Measurements from ENCODE around the gene HS6ST1. TPM values are rescaled to one million over a fixed set of nuclear protein-coding genes. Genes with fewer than 3 reads are reported as not detected.
"Not testable (repeated sequence)": the region's sequence is repeated elsewhere in the genome, so short reads cannot be mapped to it uniquely, and the experiment has no call there.

The HS6ST1 gene
- total RNA-seq, 1 experiment from 2014 or later = 102 TPM

DNA sequence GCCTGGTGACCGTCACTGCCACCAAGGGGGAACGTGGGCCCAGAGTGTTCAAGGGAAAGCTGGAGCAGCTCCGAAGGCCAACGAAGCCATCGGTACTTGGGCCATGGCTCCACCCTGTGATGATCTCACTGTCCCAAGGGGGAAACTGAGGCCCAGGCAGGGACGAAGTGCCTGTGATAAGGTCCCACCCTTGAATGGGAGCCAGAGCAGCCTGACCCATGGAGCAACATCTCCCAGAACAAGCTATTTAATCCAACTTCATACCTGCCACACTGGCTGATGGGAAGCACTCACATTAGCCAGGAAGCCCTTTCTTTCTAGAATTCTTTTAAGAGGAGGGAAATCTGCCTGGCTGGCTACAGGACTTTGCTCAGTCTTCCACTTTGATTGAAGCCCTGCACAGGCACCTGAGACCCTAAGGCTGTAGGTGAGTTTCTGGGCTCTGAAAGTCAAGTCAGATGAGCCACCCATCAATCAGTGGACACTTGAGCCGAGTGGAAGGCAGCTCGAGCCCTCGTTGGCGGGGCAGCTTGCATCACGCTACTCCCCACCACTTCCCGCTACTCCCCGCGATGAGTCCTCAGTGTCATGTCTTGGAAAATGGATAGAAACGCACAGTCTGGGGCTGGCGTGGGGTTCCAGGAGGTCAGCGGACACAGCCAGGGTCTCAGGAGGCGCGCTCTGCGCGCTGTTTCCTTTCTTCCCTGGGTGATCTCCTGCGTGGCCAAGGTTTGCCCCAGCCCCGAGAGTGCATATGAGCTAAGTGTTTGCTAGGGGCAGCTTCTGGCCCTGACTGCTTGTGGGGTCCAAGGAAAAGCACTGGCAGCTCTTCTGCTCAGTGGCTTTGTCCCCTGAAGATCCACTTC is 2.5 kb upstream of the HS6ST1 start:
- Histone ChIP-seq H3K27me3 (ENCODE audit: control insufficient read depth, insufficient read depth, low read length) (peaks cover 16% of the 10 kb centered on the region), H3K4me3 (ENCODE audit: insufficient read depth, low read depth, low read length) (no peak overlapping the region), H3K36me3 (replicated peaks; ENCODE audit: control insufficient read depth, insufficient read depth, low read length) (no peaks in the 10 kb centered on the region; the same call in 1 of the 2 replicates)
- DNase-seq = peak; percentile 63

DNA sequence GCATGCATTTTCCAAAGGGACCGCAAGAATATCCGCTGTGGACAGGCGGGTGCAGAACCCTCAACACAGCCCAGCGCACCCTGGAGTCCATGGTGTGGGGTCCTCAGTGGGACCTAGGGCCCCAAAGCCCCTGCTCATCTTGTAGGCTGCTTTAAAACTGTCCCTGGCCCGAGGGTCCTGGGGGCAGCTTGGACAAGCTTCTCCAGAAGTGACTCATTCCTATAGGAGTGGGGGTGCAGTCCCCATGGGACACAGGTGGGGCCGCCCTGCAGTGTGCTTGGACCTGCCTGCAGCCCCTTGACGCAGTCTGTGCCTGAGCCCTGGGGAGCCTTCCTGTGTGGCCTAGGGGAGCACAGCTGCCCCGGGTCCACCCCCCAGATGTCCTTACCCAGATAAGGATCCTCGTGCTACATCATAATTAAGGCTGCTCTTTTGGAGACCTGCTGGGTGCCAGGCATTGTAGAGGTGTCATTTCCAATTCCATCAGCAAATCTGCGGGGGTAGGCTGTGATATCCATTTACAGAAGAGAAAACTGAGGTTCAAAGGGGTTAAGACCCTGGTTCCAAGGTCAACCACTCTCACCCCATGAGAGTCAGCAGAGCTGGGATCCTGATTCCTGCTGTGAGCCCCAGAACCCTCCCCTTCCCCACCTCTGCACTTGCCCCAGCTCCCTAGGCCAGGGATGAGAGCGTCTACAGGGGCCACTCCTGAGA is 1.7 kb upstream of the HS6ST1 start:
- Histone ChIP-seq H3K36me3 (replicated peaks; ENCODE audit: control insufficient read depth, insufficient read depth, low read length) (no peaks in the 10 kb centered on the region; the same call in none of the 2 replicates), H3K4me3 (ENCODE audit: insufficient read depth, low read depth, low read length) (no peak overlapping the region), H3K27me3 (ENCODE audit: control insufficient read depth, insufficient read depth, low read length) (peaks cover 16% of the 10 kb centered on the region)
- peak; percentile 65 for DNase-seq

DNA sequence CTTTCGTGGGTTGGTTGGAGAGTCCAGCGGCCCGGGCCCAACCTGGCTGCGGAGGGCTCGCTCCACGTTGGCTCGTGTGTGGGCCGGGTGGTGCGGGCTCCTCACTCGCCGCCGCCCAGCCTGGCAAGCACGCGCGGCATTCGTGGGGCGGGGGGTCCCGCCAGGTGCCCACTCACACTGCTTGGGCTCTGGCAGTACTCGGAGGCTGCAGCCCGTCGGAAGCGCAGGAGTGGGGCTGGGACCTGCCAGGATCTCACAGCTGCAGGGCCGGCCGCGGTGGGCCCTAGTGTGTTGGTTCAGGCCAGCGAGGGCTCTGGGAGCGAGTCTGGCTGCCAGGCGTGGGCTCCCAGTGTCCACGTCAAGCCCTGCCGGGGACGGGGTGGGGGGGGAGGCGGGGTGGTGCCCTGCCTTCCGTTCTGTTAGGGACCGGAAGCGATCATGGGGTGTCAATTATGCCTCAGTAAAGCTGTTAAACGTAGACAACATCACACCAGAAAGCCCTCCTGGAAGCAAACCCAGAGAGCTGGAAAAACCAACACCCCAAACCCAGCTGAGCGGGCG is 1.0 kb upstream of the HS6ST1 start:
- Histone ChIP-seq H3K4me3 (ENCODE audit: insufficient read depth, low read depth, low read length) (no peak overlapping the region; the same call in 1 of the 2 replicates), H3K27me3 (ENCODE audit: control insufficient read depth, insufficient read depth, low read length) (peaks cover 16% of the 10 kb centered on the region), H3K36me3 (replicated peaks; ENCODE audit: control insufficient read depth, insufficient read depth, low read length) (no peaks in the 10 kb centered on the region; the same call in none of the 2 replicates)
- peak; percentile 76 for DNase-seq

DNA sequence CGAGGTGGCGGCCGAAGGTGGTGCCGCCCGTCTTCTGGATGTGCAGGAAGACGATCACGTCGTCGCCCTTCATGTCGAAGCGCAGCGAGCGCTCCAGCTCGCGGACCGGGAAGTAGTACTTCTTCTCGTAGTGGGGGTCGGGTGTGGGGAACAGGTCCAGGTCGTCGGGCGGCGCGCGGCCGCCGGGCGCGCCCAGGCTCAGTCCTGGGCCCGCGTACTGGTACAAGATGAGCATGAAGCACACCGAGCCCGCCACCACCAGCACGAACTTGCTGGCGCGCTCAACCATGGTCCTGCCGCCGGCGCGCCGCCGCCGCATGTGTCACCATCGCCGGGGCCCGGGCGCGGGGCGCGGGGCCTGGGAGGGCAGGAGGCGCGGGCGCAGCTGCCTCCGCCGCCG is 423 bp downstream of the HS6ST1 start:
- H3K36me3 ChIP-seq (replicated peaks; ENCODE audit: control insufficient read depth, insufficient read depth, low read length) = not testable (repeated sequence)
- H3K27me3 ChIP-seq (ENCODE audit: control insufficient read depth, insufficient read depth, low read length) = peaks cover 16% of the 10 kb centered on the region
- DNase-seq = peak; percentile 45
- H3K4me3 ChIP-seq (ENCODE audit: insufficient read depth, low read depth, low read length) = peak overlapping the region; percentile 49

DNA sequence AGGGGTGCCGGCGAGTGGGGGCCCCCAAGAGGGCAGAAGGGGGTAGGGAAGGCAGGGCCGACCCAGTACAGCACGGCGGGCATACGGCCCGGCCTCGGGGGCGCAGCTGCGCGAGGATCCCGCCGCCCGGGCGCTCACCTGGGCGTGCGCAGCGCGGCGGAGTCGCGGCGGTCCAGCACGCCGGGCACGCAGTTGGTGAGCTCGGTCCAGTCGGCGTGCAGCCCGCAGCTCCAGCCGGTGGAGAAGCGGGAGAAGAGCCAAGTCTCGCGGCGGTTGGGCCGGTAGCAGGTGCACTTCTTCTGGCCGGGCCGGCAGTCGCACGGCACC is 806 bp downstream of the HS6ST1 start:
- DNase-seq; H3K36me3 ChIP-seq (replicated peaks; ENCODE audit: control insufficient read depth, insufficient read depth, low read length): not testable (repeated sequence)
- Histone ChIP-seq H3K27me3 (ENCODE audit: control insufficient read depth, insufficient read depth, low read length) (peaks cover 16% of the 10 kb centered on the region), H3K4me3 (ENCODE audit: insufficient read depth, low read depth, low read length) (peak overlapping the region; percentile 75)

DNA sequence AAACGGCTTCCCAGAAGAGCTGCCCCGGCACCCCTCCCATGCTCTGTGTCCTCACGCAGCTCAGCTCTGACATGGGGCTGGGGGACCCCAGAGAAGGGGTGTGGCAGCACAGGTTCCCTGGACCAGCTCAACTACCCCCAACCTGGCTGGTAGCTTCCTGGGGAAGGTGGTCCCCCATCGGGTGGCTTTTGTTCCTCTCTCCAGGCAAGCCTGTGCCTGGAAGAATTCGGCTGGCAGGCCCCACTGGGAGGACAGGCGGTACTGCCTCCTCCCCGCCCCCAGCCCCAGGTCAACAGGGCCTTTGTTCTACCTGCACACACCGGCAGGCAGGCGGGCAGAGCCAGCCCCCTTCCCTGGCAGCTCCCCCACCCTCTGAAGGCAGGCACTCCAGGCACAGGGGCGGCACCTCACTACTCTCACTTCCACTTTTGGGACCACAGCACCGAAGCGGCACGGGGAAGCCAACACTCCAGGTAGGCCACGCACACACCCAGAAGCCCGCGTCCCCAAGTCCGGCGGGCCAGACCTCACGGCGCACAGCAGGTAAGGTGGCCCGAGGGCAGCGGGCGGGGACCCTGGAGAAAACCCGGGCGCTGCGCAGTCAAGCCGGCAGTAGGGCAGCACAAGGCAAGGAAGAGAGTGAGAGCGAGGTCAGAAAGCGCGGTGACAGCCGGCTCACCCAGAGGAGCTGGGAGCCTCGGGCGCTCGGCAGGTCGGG is 1.3 kb downstream of the HS6ST1 start:
- peak; percentile 93 for DNase-seq
- Histone ChIP-seq H3K27me3 (ENCODE audit: control insufficient read depth, insufficient read depth, low read length) (peaks cover 16% of the 10 kb centered on the region), H3K36me3 (replicated peaks; ENCODE audit: control insufficient read depth, insufficient read depth, low read length) (peaks cover 2% of the 10 kb centered on the region), H3K4me3 (ENCODE audit: insufficient read depth, low read depth, low read length) (peak overlapping the region; percentile 75)

DNA sequence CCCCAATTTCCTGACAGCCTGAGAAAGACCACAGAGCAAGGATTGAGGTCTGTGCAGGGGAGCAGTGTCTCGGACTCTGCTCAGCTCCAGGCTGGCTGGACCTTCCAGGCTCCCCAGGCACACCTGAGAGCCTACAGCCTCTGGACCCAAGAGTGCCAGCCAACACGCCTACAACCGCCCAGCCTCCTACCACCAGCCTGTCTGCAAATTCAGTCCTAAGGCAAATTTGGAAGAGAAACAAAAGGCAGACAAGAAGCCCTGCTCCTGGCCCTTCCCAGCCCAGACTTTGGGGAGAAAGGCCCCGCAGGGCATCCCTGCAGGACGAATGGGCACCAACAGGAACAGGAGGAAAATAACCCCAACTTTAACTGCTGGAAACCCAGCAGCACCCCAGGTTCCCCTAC is 1.9 kb downstream of the HS6ST1 start:
- H3K4me3 ChIP-seq (ENCODE audit: insufficient read depth, low read depth, low read length) = peak overlapping the region; percentile 75
- no peak for DNase-seq
- H3K27me3 ChIP-seq (ENCODE audit: control insufficient read depth, insufficient read depth, low read length) = peaks cover 16% of the 10 kb centered on the region
- H3K36me3 ChIP-seq (replicated peaks; ENCODE audit: control insufficient read depth, insufficient read depth, low read length) = peaks cover 2% of the 10 kb centered on the region

DNA sequence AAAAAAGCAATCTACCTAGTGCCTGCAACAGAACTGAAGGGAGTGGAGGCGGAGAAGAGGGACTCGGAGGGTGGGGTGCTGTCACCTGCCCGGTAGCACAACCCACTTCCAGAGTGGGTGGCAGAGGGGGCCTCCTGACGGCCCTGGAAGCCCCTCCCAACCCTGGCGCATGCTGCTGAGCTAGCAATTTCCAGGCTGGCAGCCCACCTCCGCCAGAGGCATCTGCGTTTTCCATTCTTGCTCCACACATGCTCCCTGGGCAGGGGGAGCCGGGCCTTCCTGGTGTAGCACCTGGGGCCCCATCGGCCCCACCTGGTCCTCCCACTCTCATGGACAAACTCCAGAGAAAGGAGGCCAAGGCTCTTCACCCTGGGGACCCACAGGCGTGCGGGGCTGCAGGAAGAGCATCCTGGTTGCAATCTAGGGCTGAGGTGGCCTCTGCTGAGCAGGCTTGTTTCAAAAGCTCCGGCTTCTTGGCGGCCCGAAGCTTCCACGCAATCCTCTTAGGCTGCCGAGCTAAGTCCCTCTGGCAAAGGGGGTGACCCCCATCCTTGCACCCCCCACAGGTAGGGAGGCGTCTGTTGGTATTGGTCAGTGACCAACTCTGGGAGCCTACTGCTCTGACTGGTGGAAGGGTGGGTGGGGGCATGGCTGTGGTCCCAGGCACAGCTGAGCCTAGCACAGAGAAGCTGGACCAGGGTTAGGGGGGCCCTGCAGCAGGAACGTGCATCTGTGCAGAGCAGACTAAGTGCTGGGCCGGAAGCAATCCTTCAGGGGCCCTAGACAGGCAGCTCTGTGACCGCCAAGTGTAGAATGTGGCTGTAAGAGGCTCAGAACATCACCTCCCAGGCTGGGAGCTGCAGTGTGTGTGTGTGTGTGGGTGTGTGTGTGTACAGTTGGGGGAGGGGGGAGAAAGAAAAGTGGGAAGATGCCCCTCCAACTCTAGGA is 2.6 kb downstream of the HS6ST1 start:
- H3K4me3 ChIP-seq (ENCODE audit: insufficient read depth, low read depth, low read length) = peak overlapping the region; percentile 75
- H3K27me3 ChIP-seq (ENCODE audit: control insufficient read depth, insufficient read depth, low read length) = peaks cover 14% of the 10 kb centered on the region
- DNase-seq = peak; percentile 47
- peaks cover 2% of the 10 kb centered on the region for H3K36me3 ChIP-seq (replicated peaks; ENCODE audit: control insufficient read depth, insufficient read depth, low read length)

DNA sequence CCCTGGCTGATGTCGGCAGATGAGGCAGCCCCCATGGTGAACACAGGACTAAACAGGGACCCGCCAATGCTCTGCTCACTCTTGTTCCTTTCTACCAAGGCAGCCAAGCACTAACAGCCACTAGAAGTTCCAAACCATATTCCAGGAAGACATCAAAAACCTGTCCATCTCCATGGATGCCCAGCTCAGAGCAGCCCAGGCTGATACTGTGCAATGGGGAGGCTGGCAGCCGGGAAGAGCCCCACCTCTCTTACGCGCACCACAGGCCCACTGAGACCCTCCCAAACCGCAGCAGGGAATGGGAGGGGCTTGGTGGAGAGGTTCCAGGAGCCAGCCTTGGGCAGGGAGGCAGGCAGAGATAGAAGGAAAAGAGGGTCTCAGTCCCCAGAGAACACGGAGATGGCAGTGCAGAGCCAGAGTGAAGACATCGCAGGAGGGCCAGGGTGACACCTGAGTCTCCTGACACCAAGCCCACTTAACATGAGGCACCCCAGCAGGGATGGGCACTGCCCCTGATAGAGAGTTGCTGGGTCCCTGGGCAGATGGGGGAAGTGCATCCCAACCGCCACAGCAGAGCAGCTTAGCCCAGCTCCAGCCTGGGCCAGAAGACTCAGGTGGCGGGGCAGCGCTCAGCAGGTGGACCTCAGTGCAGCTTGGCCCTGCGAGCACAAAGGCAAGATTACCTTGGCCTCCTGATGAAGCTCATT is 3.4 kb downstream of the HS6ST1 start:
- H3K36me3 ChIP-seq (replicated peaks; ENCODE audit: control insufficient read depth, insufficient read depth, low read length) = peaks cover 2% of the 10 kb centered on the region
- H3K4me3 ChIP-seq (ENCODE audit: insufficient read depth, low read depth, low read length) = no peak overlapping the region
- H3K27me3 ChIP-seq (ENCODE audit: control insufficient read depth, insufficient read depth, low read length) = peaks cover 8% of the 10 kb centered on the region
- DNase-seq = peak; percentile 80

DNA sequence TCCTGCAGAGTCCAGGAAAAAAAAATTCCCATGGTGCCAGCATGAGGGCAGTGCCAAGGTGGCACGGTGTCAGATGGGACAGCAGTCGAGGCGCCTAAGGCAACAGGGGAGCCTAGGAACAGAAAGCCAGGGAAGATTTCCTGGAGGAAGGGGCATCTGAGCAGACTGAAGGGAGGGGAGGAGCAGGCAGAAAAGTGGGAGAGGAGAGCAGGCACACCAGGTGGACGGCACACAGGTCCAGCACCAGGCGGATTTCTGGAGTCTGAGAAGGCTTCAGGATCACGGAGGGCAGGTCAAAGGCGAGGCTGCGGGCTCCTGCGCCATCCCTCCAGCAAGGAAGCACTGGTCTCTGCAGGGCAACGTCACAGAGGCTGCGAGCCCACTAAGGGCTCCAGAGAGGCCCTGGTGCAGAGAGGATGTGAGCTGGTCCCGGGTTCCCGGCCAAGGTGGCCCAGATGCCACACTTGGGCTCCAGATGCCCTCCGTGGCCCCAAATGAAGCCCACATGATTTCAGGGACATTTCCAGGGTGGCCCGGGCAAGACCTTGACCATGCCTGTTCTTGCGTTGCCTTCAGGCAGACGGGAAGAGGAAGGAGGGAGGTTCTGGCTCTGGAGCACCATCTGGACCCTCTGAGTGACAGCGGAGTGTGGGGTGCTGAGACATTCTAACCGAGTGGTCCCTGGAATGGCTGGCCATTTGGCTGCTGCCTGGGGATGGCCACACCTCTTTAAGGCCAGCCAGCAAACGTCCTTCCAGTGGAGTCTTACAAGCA is 4.1 kb downstream of the HS6ST1 start:
- H3K36me3 ChIP-seq (replicated peaks; ENCODE audit: control insufficient read depth, insufficient read depth, low read length) = peaks cover 2% of the 10 kb centered on the region
- peaks cover 5% of the 10 kb centered on the region for H3K27me3 ChIP-seq (ENCODE audit: control insufficient read depth, insufficient read depth, low read length)
- no peak overlapping the region for H3K4me3 ChIP-seq (ENCODE audit: insufficient read depth, low read depth, low read length)
- peak; percentile 33 for DNase-seq

DNA sequence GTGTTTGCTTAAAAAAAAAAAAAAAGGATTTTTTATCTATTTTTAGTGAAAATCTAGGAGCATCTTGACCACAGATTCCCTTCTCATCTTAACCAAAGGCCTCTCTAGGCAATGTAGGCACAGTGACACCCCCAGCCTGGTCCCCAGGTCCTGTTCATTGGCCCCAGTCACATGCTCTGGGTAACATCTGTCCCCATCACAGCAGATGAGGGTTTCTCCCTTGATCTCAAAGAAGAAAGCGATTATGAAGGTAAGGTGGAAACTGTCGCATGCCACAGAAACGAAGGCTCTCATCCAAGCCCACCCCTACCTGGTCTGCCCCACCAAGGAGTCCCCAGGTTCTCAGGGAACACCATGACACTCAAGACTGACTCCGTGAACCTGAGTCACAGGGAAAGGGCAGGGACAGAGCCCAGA is 4.7 kb downstream of the HS6ST1 start:
- peaks cover 5% of the 10 kb centered on the region for H3K27me3 ChIP-seq (ENCODE audit: control insufficient read depth, insufficient read depth, low read length)
- H3K4me3 ChIP-seq (ENCODE audit: insufficient read depth, low read depth, low read length) = no peak overlapping the region
- DNase-seq = peak; percentile 28
- H3K36me3 ChIP-seq (replicated peaks; ENCODE audit: control insufficient read depth, insufficient read depth, low read length) = peaks cover 2% of the 10 kb centered on the region

DNA sequence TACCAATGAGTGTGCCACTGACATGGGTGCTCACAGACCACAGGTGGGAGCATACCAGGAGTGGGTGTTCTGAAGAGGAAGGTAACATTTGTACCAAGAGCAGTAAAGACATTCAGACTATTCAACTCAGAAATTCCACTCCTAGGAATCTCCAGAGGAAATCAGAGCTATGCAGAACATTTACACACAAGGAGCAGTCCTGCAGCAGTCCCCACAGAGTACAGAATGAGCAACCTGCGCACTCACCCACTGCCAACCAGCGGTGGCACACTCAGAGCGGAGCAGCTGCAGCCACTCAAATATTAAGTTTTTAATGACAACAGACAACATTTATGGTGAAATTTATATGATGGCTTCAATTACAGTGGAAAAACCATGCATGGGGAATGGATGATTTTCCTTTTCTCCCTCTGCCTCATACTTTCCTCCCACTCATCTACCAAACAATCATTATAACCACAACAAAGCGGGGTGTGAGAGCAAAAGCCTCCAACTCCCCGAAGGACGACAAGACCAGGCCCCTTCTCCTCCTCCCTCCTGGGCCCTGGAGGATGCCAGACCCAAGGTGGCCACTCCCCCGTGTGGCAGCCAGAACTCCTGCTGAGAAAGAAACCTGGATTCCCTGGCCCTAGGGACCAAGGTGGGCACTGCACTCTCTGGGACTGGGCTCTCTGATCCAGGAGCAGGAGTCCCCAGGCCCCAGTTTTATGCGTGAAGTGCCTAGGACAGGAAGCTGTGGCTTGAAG is 5.4 kb downstream of the HS6ST1 start:
- peaks cover 5% of the 10 kb centered on the region for H3K27me3 ChIP-seq (ENCODE audit: control insufficient read depth, insufficient read depth, low read length)
- peaks cover 2% of the 10 kb centered on the region for H3K36me3 ChIP-seq (replicated peaks; ENCODE audit: control insufficient read depth, insufficient read depth, low read length)
- peak; percentile 77 for DNase-seq
- H3K4me3 ChIP-seq (ENCODE audit: insufficient read depth, low read depth, low read length) = no peak overlapping the region

Data from H7 (cell line).